Inferior parietal cortex (tissue), 1 donor: Measurements from ENCODE around the gene FANK1.
"Not testable (repeated sequence)": the region's sequence is repeated elsewhere in the genome, so short reads cannot be mapped to it uniquely, and the experiment has no call there.

Experiments used
- DNase-seq: peaks from one replicate; pipeline ENCODE4 v3.0.0-alpha.2; 2016; ENCODE audit errors: extremely low spot score

Gene FANK1

GRCh38 chr10:125889441-125889840 lies 6.9 kb upstream of the FANK1 start:
- DNase-seq, result not testable (repeated sequence)

GRCh38 chr10:125892402-125892801 lies 4.0 kb upstream of the FANK1 start:
- not testable (repeated sequence) for DNase-seq

- not testable (repeated sequence) for DNase-seq
Measured at GRCh38 chr10:125894176-125894575, 2.2 kb upstream of the FANK1 start.

- peak; percentile 16 for DNase-seq
Measured at GRCh38 chr10:125895130-125896087, 955 bp upstream of the FANK1 start.

- DNase-seq, result not testable (repeated sequence)
Measured at GRCh38 chr10:125897317-125897716, 953 bp downstream of the FANK1 start.

GRCh38 chr10:125900963-125901362 lies 4.6 kb downstream of the FANK1 start:
- DNase-seq, result not testable (repeated sequence)

GRCh38 chr10:125903135-125903640 lies 6.8 kb downstream of the FANK1 start:
- DNase-seq, result not testable (repeated sequence)

DNA sequence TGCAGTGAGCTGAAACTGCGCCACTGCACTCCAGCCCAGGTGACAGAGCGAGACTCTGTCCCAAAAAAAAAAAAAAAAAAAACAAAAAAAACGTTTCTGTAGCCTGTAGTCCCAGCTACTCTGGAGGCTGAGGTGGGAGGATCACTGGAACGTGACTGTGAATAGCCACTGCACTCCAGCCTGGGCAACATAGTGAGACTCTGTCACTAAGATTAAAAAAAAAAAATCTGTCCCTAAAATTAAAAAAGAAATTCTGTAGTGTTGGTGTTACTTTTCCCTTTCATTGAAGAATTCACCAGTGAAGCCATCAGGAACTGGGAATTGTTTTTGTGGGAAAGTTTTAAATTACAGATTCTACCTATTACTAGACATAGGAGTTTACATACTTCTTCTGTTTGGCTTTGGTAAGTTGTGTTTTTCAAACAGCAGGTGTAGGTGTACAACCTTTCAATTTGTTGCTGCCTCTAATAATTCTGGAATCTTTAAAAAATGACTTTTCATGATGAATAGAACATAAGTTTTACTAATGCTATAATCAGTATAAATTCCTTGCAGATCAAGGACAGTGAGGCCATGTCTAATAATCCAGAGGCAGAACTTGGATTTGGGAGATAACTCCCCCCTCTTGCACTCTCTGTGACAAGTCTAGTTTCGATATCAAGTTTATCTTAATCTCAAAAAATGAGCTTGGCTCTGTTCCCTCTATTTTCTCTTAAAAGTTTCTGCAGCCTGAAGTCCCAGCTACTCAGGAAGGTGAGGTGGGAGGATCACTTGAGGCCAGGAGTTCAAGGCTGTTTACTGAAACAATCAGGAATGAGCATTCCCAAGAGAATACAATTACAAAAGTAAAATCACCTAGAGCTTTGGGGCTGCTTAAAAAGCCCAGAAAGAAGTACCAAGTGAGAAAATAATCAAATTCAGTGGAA lies 9.0 kb downstream of the FANK1 start:
- DNase-seq, result not testable (repeated sequence)

DNA sequence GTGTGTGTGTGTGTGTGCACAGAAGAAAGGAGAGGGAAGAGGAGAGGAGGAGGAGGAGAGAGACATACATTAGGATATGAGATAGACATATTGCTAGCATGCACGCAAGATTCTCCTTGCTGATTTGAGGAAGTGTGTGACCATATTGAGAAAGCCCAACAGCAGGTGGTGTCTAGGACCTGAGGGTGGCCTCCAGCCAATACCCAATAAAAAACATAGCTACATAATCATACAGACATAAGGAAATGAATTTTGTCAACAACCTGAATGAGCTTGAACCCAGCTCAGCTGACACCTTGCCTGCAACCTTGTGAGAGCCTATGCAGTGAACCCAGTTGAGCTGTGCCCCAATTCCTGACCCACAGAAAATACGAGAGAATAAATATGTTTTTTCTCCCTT lies 11.2 kb downstream of the FANK1 start:
- not testable (repeated sequence) for DNase-seq

DNA sequence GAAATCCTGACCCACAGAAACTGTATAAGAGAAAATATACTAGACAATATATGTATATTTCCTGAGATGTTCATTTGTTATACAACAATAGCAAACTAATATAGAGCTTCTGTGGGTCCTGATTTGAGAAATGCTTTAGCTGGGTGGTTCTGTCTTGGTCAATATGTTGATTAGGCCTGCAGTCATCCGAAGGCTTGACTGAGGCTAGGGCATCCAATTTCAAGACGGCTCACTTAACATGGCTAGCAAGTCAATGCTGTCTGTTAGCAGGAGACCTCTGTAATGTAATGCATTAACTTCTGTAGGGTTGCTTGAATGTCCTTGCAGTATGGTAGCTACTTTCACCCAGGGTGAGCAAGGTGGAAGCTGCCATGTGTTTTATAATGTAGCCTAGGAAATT lies 12.4 kb downstream of the FANK1 start:
- not testable (repeated sequence) for DNase-seq

- DNase-seq, result not testable (repeated sequence)
Measured at GRCh38 chr10:125909491-125909890, 13.1 kb downstream of the FANK1 start.

- no peak for DNase-seq
Measured at GRCh38 chr10:125911145-125911544, 14.8 kb downstream of the FANK1 start.

DNA sequence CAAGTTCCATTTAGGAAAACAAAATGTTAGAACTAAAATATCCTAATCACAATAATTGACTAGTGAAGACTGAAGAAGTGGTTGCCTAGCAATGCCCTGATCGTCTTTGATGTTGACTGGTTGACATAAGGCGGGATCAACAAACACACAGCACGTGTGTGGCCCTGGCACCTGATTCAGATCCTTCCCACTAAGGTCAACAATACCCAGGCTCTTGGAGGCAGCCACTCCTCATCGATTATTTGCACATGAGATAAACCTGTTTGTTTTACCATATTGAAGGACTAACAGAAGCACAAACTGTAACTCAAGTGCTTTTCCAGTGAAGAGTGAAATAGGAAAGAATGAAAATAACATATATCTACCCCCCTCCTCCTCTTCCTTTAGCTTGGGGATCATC lies 15.6 kb downstream of the FANK1 start:
- DNase-seq, result no peak

- not testable (repeated sequence) for DNase-seq
Measured at GRCh38 chr10:125913277-125913676, 16.9 kb downstream of the FANK1 start.

DNA sequence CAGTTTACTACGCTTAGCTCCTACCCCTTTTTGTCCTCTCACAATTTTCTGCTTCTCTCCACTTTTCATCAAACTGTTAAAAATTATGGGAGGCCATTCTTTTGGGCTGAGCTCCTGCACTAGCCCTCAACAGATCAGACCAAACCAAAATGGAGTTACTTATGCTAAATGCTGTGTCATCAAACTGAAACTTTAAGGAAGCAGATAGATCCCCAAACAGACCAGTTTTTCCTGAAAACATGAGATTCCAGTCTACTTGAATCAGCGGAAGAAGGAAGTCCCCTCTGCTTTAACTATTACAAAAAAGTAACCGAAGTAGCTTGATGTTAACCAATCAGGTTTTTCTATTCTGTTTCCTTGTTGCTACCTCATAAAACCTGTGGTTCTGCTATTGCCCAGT lies 20.6 kb downstream of the FANK1 start:
- DNase-seq, result no peak

GRCh38 chr10:125917704-125918361 lies 21.5 kb downstream of the FANK1 start:
- DNase-seq, result not testable (repeated sequence)

DNA sequence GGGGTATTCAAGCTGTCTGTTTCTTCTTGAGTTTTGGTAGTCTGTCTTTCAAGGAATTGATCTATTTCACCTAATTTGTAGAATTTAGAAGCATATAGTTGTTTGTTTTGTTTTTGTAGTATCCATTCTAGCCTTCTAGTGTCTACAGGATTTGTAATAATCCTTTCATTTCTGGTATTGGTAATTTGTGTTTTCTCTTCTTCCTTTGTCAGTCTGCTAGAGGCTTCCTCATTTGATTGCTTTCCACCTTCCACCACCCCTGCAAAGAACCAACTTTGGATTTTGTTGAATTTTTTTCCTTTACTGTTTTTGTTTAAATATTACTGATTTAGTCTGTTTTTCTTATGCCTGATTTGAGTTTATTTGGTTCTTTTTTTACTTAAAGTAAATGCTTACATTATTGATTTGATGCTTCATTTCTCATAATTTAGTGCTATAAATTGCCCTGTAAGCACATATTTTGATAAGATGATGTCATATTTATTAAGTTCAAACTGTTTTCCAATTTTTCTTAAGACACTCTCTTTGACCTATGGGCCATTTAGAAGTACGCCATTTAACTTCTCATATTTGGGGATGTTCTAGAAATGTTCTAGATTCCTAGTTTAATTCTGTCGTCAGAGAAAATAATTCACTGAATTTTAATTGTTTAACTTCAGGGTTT lies 25.4 kb downstream of the FANK1 start:
- DNase-seq, result not testable (repeated sequence)

DNA sequence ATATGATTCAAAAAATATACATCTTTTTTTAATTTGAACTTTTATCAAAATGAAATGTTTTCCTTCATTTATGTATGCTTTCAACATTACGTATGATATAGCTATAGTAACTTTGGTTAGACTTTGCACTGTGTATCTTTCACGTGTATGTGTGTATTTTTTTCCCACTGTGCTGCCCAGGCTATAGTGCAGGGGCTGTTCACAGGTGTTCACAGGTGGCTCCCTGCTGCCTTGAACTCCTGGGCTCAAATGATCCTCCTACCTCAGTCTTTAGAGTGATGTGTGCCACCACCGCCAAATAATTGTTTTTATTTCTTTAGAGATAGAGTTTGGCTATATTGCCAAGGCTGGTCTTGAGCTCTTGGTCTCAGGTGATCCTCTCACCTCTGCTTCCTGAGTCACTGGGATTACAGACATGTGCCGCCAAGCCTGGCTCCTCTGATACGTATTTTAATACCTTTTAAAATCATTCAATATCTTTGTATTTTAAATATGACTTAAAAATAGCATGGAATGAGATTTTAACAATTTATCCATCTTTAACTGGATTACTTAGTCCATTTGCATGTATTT lies 29.0 kb downstream of the FANK1 start:
- DNase-seq, result no peak

DNA sequence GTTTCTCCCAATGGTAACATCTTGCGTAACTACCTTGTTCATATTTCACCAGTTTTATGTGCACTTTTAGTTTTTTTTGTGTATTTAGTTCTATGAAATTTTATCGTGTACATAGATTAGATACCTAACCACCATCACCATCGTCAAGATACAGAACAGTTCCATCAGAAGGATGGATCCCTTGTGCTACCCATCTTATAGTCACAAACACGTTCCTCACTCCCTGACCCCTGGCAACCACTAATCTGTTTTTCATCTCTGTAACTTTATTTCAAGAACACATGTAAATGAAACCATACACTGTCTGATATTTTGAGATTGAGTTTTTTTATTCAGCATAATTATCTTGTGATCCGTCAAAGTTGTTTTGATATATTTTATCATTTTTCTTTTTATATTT lies 29.9 kb downstream of the FANK1 start:
- DNase-seq, result no peak

DNA sequence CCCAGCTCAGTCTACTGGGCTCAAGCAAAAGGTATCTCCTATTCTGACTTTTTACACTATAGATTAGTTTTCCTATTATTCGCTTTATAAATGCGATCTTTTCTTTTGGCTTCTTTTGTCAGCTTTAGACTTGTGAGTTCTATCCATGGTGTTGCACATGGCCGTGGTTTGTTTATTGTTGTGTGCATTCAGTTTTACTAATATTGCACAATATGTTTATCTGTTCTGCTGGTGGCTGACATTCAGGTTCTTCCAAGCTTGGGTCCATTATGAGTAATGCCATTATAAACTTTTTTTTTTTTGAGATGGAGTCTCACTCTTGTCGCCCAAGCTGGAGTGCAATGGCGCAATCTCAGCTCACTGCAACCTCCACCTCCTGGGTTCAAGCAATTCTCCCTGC lies 30.9 kb downstream of the FANK1 start:
- DNase-seq, result not testable (repeated sequence)
